ENCODE results near the gene SEC31A. TPM values are rescaled to one million over a fixed set of nuclear protein-coding genes. Genes with fewer than 3 reads are reported as not detected.

Gene SEC31A
- total and polyA plus RNA-seq, 12 donors: 137 to 355 (median 205) TPM

GRCh38 chr4:82792912-82793649, 97.9 kb downstream of the SEC31A start:
- H3K27me3 ChIP-seq: no peaks in the 10 kb centered on the region
- peak in 1 of 7 donors; percentile 37 for DNase-seq
- H3K9me3 ChIP-seq (replicated peaks in 1 of 3): no peaks in the 10 kb centered on the region
- peak overlapping the region in 3 of 5 donors; percentile 0 to 51 (median 7) for H3K27ac ChIP-seq
- no peaks in the 10 kb centered on the region for H3K36me3 ChIP-seq (replicated peaks in 1 of 2)
- no peak for TF ChIP-seq CTCF (IDR thresholded peaks at IDR 0.05)
- no peak for TF ChIP-seq POLR2A (IDR thresholded peaks at IDR 0.05)
- intact Hi-C loops (cut with DNase I): no loop called here
- 36 to 45% (median 41%) methylated on average over 6 of the region's 6 CpGs for WGBS, 4 donors
- H3K4me1 ChIP-seq (replicated peaks in 1 of 2): peaks cover 39 to 44% of the 10 kb centered on the region in 2 donors
- H3K4me3 ChIP-seq: no peak overlapping the region

GRCh38 chr4:82791179-82791578, 99.8 kb downstream of the SEC31A start:
- H3K4me1 ChIP-seq (replicated peaks in 1 of 2): peaks cover 46 to 58% of the 10 kb centered on the region in 2 donors
- H3K27ac ChIP-seq: no peak overlapping the region
- H3K36me3 ChIP-seq (replicated peaks in 1 of 2): no peaks in the 10 kb centered on the region
- peak in 1 of 7 donors; percentile 18 for DNase-seq
- intact Hi-C loops (cut with DNase I): no loop called here
- H3K27me3 ChIP-seq: no peaks in the 10 kb centered on the region
- H3K9me3 ChIP-seq (replicated peaks in 1 of 3): no peaks in the 10 kb centered on the region
- 82 to 89% (median 88%) methylated on average over 6 of the region's 6 CpGs for WGBS, 4 donors
- no peak overlapping the region for H3K4me3 ChIP-seq
- no peak for TF ChIP-seq POLR2A (IDR thresholded peaks at IDR 0.05)
- no peak for TF ChIP-seq CTCF (IDR thresholded peaks at IDR 0.05)

GRCh38 chr4:82790060-82790660, 100.8 kb downstream of the SEC31A start:
- H3K4me1 ChIP-seq (replicated peaks in 1 of 2): peaks cover 54 to 68% of the 10 kb centered on the region in 2 donors
- peak in 2 of 7 donors; percentile 4 to 27 for DNase-seq
- intact Hi-C loops (cut with DNase I): no loop called here

More at GRCh38 chr4:82790060-82790660, 100.8 kb downstream of the SEC31A start:
- WGBS, 4 donors: 71 to 75% (median 73%) methylated on average over 7 to 8 of the region's 8 CpGs
- H3K4me3 ChIP-seq: no peak overlapping the region
- H3K36me3 ChIP-seq (replicated peaks in 1 of 2): no peaks in the 10 kb centered on the region
- H3K9me3 ChIP-seq (replicated peaks in 1 of 3): no peaks in the 10 kb centered on the region
- H3K27ac ChIP-seq: no peak overlapping the region
- H3K27me3 ChIP-seq: no peaks in the 10 kb centered on the region
- no peak for TF ChIP-seq CTCF (IDR thresholded peaks at IDR 0.05)
- no peak for TF ChIP-seq POLR2A (IDR thresholded peaks at IDR 0.05)

Measured in adrenal gland (tissue), 12 donors.